Dedifferentiated amniotic fluid mesenchymal stem cell (primary cell): ENCODE measurements around the gene GRP.
A peak's percentile ranks its signal among the peaks of the same experiment; 100 is the strongest.
"Not testable (repeated sequence)": the region's sequence is repeated elsewhere in the genome, so short reads cannot be mapped to it uniquely, and the experiment has no call there.

Source experiments
- DNase-seq: peaks from one replicate; pipeline ENCODE4 v3.0.0-alpha.2; 2016; ENCODE audit errors: extremely low spot score

The GRP gene

DNA sequence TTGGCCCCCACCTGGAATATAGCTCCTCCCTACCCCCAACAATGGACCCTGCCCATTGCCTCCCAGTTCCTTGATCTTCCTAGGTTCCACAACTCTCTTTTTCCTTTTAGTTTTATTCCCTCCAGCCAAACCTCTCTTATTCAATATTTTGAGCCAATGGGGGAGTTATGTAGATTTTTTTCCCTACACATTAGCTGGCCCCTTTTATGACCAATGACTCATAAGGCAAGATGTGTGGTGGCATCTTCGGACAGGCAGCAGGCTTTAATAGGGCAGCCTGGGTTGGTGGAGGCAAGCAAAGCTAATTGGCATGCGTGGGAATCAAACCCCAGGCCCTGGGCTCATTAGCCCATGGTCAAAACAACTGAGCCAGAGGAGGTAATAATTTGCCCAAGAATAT, 9.2 kb downstream of the GRP start:
- DNase-seq, result no peak

DNA sequence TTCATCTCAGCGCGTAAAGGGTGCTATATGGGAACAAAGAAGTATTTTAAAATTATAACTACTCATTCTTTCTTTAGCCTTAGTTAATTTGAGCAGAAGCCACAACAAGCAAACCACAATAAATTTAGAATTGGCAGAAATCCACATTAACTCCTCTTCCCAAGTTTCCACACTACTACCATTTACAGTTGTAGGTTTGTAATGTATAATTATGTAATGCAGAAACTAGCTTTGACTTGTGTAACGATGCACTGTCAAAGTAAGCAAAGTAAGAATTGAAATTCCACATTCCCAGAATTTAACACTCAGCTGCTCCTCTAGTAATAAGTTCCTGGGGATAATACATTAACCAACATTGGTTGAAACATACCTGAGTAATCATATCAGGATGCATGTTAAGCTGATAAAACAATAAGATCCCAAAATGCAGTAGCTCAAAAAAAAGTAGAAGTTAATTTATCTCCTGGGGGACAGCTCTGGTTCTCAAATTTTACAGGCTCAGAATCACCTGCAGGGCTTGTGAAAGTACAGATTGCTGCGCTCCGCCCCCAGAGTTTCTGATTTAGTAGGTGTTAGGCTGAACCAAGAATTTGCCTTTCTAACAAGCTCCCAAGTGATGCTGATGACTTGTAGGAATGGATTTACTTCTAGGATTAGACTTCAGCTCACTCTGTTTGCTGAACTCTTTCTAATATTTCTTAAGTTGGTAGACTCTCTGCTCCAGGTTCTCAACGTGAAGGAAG, 9.9 kb downstream of the GRP start:
- no peak for DNase-seq

DNA sequence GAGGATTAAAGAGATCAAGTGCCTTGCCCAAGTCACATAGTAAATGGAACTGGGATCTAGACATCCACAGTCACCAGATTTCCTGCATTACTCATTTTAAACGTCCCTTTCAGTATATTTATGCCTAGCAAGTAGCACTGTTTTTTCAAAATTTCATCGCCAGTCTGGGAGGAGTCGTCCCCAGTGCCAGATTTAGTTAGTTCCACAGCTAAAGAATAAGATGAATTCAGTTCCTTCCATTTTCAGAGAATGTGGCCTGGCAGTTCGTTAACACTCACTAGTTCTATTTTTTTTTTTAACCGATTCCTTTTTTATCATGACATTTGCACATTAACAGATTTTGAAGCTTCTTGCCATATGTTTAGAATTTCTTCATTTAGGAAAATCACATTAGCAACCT, 11.2 kb downstream of the GRP start:
- DNase-seq, result no peak

DNA sequence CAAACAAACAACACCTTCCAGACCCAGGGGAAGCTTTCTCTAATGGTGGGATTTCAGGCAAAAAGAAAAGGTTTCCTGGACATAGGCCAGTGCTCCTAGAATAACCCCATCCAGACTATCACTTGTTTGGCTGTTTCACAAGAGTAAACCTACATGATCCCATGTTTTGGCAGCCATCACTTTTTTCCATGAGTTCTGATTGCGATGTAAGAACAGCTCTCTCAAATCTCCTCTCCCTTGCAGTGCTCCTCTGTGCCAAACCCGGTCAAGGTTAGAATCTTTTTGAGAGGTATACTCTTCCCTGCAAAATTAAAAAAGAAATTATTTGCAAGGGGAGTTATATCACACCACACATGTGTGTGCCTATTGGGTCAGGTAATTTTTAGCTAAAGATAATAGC, 11.9 kb downstream of the GRP start:
- DNase-seq, result no peak

DNA sequence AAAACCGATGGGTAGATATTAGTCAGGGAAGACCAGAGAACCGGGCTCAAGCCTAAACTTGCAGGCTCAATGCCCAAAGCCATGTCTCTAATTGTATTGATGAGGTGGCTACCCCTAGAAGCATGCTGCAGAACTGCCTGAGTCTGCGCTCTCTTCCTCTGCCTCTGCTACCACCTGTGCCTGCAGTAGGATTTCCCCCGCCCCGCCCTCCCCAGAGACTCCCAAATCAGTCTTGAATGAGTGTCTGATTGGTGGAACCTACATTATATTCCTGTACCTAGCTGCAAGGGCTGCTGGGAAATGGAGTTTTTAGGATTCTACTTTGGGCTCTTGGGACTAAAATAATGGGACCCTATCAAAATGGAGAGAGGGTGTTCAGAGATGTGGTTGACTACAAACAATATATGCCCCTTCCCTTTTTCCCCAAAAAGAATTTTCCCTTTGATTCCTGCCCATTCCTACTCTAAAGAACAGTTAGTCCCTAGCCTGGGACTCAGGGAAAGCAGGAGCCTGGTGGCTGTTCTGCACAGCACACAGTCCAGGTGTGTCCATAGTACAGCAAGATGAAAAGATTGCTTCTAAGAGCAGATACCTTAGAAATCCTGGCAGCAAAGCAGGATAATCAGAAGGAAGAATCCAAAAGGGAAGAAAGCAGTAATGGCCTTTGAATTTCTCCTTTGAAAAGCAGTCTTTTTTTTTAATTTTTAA, 12.5 kb downstream of the GRP start:
- no peak for DNase-seq

DNA sequence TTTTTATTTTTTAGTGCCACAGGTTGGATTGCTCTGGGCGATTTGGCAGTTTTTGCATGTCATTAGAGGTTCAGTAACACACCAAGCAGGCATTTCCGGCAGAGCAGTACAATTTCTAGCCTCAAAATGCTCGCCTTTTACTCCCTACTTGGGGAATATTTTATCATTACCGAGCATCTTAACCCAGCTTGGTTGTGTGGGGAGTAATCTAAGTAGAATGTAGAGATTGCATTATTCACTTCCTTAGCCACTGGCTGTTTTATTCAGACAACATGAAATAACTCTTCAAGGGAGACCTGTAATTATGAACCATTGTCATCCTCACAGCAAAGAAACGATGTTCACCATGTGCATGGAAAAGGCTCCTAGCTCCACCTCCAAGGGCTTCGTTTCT, 13.1 kb downstream of the GRP start:
- DNase-seq, result peak; percentile 62

DNA sequence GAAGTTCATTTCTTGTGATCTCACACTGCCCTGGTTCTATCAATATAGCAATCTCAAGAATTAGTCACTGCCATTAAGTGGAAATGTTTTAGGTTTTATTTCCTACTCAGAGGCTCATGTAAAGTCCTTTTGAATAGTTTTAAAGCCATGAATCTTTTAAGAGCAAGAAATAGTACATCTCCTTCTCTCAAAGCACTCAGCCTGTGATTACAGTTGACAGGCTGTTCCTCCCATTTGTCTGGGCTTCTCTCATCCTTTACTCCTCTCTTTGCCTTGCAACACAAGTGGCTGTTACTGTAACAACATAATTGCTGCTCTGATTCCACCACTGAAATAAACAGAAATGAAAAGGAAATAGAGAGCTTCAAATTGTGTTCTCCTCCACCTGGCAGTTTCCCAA, 18.4 kb downstream of the GRP start:
- no peak for DNase-seq

DNA sequence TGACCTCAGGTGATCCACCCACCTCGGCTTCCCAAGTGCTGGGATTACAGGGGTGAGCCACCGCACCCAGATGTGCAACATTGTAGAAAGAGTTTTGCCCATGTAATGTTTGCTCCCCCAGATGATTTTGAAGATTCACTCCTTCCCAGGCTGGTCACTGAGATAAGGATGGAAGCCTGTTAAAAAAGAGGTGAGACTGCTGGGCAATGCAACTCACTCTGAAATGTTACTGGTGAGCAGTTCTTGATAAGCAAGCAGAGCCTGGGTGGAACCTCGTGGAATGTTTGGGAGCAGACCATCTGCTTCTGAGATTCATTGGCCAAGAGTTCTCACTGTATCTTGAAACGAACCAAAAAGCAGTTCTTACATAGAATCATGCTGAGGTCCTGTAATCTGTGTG, 19.7 kb downstream of the GRP start:
- DNase-seq, result no peak

DNA sequence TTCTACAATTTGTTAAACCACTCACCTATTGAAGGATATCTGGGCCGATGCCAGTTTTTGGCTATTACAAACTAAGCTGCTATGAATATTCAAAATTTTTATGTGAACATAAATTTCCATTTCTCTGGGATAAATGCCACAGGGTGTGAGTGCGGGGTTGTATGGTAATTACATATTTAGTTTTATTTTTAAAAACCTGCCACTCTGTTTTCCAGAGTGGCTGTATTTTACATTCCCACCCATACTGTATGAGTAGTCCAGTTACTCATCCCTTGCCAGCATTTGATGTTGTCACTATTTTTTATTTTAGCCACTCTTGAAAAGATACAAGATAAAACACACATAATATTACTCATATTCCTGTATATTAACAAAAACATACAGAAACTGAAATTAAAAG, 22.9 kb downstream of the GRP start:
- no peak for DNase-seq

DNA sequence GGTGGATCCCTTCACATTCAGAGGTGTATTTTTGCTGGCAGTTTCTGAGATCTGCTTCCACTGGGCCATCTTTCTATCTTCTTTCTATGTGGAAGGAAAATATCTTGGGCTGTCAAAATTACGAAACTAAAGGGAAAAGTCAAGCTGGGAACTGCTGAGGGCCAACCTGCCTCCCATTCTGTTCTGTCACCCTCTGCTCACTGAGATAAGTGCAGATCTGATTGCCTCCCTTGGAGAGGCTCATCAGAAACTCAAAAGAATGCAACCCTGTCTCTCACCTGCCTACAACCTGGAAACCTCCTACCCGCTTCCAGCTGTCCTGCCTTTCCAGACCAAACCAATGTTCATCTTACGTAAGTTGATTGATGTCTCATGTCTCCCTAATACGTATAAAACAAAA, 26.8 kb downstream of the GRP start:
- no peak for DNase-seq

DNA sequence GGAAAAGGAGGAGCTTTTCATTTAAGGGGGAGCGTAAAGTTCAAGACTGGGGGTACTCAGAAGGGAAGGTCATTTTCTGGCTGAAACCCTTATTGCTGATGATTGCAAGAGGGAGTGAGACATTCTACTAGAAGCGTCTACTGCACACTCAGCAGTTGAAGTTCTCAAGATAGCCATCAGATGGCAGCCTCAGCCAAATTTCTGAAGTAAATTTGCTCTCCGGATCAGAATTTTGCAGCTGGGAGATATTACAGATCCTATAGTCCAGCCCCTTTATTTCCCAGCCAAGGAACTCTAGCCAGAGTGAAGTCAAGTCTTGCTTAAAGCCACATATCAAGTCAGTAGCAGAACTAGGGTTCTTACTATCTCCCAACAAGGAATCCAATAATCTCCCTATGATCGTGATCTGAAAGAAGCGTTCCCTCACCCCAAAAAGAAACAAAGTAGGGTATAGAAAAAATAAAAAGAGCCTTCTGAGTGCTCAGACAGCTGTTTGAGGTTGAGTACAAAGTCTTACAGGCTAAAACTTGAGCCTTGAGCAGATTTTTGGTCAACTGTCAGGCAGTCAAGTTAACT, 29.3 kb downstream of the GRP start:
- DNase-seq, result peak; percentile 96

DNA sequence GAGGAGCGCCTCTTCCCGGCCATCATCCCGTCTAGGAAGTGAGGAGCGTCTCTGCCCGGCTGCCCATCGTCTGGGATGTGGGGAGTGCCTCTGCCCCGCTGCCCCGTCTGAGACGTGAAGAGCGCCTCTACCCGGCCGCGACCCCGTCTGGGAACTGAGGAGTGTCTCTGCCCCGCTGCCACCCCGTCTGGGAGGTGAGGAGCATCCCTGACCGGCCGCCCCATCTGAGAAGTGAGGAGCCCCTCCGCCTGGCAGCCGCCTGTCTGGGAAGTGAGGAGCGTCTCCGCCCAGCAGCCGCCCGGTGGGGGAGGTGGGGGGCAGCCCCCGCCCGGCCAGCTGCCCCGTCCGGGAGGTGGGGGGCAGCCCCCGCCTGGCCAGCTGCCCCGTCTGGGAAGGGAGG, 35.5 kb downstream of the GRP start:
- DNase-seq, result not testable (repeated sequence)

DNA sequence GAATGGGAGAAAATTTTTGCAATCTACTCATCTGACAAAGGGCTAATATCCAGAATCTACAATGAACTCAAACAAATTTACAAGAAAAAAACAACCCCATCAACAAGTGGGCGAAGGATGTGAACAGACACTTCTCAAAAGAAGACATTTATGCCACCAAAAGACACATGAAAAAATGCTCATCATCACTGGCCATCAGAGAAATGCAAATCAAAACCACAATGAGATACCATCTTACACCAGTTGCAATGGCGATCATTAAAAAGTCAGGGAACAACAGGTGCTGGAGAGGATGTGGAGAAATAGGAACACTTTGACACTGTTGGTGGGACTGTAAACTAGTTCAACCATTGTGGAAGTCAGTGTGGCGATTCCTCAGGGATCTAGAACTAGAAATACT, 41.9 kb downstream of the GRP start:
- DNase-seq, result not testable (repeated sequence)

DNA sequence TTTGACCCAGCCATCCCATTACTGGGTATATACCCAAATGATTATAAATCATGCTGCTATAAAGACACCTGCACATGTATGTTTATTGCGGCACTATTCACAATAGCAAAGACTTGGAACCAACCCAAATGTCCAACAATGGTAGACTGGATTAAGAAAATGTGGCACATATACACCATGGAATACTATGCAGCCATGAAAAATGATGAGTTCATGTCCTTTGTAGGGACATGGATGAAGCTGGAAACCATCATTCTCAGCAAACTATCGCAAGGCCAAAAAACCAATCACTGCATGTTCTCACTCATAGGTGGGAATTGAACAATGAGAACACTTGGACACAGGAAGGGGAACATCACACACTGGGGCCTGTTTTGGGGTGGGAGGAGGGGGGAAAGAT, 42.3 kb downstream of the GRP start:
- not testable (repeated sequence) for DNase-seq

DNA sequence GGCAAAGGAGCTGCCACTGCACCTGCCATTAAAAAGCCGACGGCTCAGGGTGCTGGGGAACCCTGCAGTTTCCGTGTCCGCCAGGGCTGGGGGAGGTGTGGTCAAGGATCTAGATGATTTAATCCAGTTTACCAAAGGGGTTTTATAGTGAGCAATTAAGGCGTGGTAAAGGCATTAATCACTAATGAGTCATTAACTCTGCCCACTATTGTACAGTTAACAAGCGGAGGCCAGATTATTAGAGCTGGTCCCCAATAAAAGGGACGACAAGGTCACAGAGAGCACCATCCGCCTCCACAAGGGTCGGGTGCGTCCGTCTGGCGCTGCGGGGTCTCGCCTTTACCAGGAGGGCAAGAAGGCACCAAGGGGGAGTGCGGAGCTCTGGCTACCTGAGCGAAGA, 43.7 kb downstream of the GRP start:
- no peak for DNase-seq

DNA sequence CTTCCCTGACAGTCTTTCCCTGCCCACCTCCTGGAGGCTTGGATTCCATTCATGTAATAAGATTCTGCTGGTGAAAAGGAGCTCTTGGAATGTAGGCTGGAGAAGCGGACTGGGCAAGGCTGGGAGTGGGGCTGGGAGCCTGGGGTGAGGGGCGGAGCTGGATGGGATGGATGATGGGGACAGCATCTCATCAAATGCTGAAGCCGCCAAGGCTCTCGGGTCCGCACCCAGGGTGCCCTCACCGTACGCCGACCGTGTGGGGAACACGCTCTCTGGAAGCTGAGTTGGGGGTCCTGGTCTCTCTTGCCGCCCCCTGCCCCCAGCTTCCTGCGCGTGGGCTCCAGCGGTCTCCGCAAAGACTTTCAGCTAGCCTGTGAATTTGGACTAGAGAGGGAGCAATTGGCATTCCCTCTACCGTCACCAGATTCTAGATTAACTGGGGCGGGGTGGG, 44.2 kb downstream of the GRP start:
- no peak for DNase-seq

DNA sequence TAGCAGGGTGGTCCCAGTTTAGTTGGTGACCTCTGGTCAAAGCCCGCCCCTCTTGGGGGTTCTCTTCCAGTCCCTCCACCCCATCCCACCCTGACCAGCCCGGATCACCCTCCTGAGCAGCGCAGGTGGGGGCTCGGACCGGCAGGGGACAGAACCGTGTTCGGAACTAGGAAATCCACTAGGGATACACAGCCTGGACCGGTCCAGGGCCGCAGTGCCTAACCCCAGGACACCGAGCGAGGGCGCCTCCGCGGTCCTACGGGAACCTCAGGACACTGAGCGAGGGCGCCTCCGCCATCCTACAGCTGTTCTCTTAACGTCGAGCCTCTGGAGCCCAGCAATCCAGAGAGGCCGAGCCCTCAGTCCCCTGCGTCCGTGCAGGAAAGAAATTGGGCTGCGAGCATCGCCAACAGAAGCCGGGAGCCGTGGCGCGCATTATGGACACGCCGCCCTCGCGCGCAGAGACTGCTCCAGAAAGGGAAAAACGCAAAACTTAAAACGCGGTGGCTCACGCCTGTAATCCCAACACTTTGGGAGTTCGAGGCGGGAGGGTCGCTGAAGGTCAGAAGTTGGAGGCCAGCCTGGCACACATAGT, 44.8 kb downstream of the GRP start:
- no peak for DNase-seq

DNA sequence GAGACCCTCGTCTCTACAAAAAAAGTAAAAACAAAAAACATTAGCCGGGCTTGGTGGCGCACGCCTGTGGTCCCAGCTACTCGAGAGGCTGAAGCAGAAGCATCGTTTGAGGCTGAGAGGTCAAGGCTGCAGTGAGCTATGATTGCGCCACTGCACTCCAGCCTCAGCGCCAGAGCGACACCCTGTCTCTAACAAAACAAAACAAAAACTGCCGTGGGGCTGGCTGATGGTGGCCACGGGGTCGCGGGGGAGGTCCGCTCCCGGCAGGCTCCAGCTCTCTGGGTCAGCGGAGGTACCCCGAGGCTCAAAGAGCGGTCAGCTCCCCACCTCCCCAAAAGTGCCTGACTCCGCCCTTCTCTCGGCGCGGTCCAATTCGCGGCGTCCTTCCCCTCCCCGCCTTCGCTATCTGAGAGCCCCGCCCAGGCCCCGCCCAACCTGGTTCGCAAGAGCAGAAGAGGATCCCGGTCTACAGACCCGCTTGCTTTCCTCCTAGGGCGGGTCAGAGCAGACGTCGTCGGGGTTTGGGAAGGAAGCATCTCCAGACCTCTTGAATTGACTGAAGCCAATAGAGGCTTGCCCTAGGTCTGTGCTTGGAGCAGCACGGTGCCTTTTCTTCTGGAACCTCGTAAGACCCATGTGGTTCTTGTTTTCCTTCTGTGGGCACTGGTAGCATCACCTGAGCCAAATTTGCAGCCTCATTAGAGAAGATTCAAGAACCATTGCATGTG, 45.5 kb downstream of the GRP start:
- DNase-seq, result no peak

DNA sequence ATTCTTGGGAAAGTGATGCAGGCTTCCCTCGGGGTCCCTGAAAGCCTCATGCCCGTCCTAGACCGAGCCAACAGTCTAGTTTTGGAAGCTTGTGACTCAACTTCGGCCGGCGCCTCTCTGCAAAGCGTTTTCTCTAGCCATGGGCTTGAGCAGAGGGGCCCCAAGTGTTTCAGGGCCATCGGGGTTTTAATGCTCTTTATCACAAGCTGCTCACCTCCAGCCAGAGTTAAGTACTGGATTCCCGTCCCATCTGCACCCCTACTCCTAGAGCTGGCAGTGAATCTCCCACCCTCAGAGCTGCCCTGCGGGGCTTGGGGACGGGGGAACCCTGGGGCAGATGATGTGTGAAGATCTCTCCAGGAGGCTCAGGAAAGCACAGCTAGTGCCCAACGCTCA, 46.0 kb downstream of the GRP start:
- DNase-seq, result no peak

DNA sequence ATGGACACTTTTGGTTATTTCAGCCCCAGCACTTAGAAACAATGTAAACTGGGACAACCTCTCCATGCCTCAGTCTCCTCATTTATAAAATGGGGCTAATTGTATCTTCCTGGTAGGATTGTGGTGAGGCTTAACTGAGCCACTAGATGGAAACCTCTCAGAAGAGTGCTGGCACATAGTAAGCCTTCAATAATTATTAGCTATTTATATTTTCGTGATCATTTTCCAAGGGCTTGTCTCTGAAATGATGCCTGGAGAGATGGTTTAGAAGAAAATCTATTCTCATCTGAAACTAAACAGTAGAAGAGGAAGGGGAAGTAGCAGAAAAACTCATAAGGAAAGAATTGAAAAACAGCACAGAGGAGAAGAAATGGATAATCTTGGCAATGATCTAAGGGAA, 46.5 kb downstream of the GRP start:
- DNase-seq, result no peak

DNA sequence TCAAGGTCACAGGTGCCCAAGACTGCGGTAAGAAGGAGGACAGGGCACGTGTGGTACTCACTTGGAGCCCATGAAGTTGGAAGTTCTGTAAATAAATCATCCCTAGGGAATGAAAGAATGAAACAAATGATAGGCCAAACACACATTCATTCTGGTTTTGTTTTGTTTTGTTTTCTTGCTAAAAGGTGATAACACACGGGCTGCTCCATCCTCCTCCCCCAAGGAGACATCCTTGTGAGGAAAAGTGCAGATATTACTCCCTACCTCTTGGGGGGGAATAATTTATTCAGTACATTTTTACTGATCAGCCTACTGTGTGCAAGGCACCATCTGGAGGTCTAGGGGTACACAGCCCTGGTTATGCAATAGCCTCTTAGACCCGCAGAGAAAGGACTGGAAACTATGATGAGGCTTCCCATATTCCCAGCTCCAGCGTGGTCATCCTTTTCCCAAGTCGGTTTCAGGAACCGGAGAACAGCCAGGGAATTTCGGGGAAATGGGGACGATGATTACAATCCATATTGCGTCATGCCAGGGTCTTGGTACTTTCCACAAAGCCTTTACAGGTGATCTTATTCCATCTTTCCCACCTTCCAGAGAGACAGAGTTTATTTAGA, 47.0 kb downstream of the GRP start:
- DNase-seq, result no peak
